Measurements from ENCODE around the gene FILIP1.

GRCh38 chr6:75414445-75415021 is 79.1 kb downstream of the FILIP1 start:
- TF ChIP-seq SP1 (CRISPR knock-in tag; conservative IDR thresholded peaks at IDR 0.05) (no peak), STAT6 (CRISPR knock-in tag; conservative IDR thresholded peaks at IDR 0.05; ENCODE audit: low read depth) (no peak), NR3C1 (CRISPR knock-in tag; conservative IDR thresholded peaks at IDR 0.05; ENCODE audit: low read depth) (no peak), OVOL2 (CRISPR knock-in tag; IDR thresholded peaks at IDR 0.05; ENCODE audit: borderline replicate concordance) (no peak), AFF4 (CRISPR knock-in tag; IDR thresholded peaks at IDR 0.05; ENCODE audit: borderline replicate concordance) (no peak), CTCF (IDR thresholded peaks at IDR 0.05) (no peak), MXD4 (CRISPR knock-in tag; IDR thresholded peaks at IDR 0.05; ENCODE audit: borderline replicate concordance) (no peak), CBFB (CRISPR knock-in tag; IDR thresholded peaks at IDR 0.05; ENCODE audit: low read depth) (no peak), ZBTB21 (CRISPR knock-in tag; IDR thresholded peaks at IDR 0.05; ENCODE audit: borderline replicate concordance) (no peak), ZNF416 (CRISPR knock-in tag; IDR thresholded peaks at IDR 0.05) (no peak), MAX (CRISPR knock-in tag; IDR thresholded peaks at IDR 0.05) (no peak), TP53 (CRISPR knock-in tag; IDR thresholded peaks at IDR 0.05) (no peak)
